ENCODE results near the gene CHST1. TPM values are rescaled to one million over a fixed set of nuclear protein-coding genes. Genes with fewer than 3 reads are reported as not detected.

The CHST1 gene
- total RNA-seq, 1 experiment from 2014 or later = not detected

DNA sequence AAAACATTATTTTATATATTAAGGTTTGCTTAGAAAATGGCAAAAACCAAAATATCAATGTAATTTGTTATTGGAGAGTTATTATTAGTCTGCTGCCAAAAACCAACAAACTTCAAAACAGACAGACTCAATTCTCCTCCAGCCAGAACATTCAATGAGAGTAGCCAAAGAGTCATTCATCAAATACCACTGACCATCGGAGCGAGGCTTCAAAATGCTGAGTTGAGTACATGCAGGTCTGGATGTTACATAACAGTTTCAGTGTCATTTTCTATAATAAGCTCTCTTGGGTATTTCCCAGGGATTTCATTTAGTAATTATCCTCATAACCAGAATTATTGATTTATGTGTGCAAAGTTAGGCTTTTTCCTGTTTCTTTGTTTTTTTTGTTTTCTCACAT lies 42.6 kb downstream of the CHST1 start:
- Histone ChIP-seq H3K4me2 (ENCODE audit: low read length) (no peak overlapping the region), H3K9ac (ENCODE audit: low read length) (no peak overlapping the region), H3K4me1 (ENCODE audit: insufficient read depth, low read length) (no peaks in the 10 kb centered on the region), H3K27ac (ENCODE audit: low read length) (no peak overlapping the region), H3K9me3 (ENCODE audit: low read length) (no peaks in the 10 kb centered on the region), H3F3A (ENCODE audit: low read length, unreplicated experiment) (no peaks in the 10 kb centered on the region), H3K9me2 (replicated peaks; ENCODE audit: low read length) (no peaks in the 10 kb centered on the region), H3K79me2 (ENCODE audit: low read length) (no peaks in the 10 kb centered on the region), H2AFZ (ENCODE audit: low read length) (no peak overlapping the region), H3K4me3 (ENCODE audit: low read length) (no peak overlapping the region), H3K36me3 (ENCODE audit: low read depth, low read length) (no peaks in the 10 kb centered on the region), H4K20me1 (ENCODE audit: low read length) (no peaks in the 10 kb centered on the region), H3K27me3 (ENCODE audit: low read length) (peaks cover 5% of the 10 kb centered on the region; the same call in 1 of the 2 replicates)
- no TSS peak for BruUV-seq (replicated peaks)
- ATAC-seq (no peak), DNase-seq (no peak)
- intact Hi-C loops (cut with micrococcal nuclease) = no loop called here
- TF ChIP-seq EZH2phosphoT487 (IDR thresholded peaks at IDR 0.05; ENCODE audit: borderline replicate concordance, low read length) = no peak
- TF ChIP-seq CTCF (conservative IDR thresholded peaks at IDR 0.05; ENCODE audit: low read depth, low read length) = no peak
- ChIA-PET POLR2A (ENCODE audit: unreplicated experiment) (no interaction called here), CTCF (no interaction called here)

GRCh38 chr11:45622283-45622682 lies 43.1 kb downstream of the CHST1 start:
- H3K27me3 ChIP-seq (ENCODE audit: low read length) = peaks cover 6% of the 10 kb centered on the region; the same call in 1 of the 2 replicates
- H2AFZ ChIP-seq (ENCODE audit: low read length) = no peak overlapping the region
- ATAC-seq (no peak), DNase-seq (no peak)
- H3K9ac ChIP-seq (ENCODE audit: low read length) = no peak overlapping the region
- no peaks in the 10 kb centered on the region for H3K9me3 ChIP-seq (ENCODE audit: low read length)
- no peak overlapping the region for H3K4me3 ChIP-seq (ENCODE audit: low read length)
- no peaks in the 10 kb centered on the region for H3K9me2 ChIP-seq (replicated peaks; ENCODE audit: low read length)
- ChIA-PET POLR2A (ENCODE audit: unreplicated experiment) (no interaction called here), CTCF (no interaction called here)
- BruUV-seq (replicated peaks) = no TSS peak
- H3K4me2 ChIP-seq (ENCODE audit: low read length) = no peak overlapping the region
- no peaks in the 10 kb centered on the region for H4K20me1 ChIP-seq (ENCODE audit: low read length)
- H3K4me1 ChIP-seq (ENCODE audit: insufficient read depth, low read length) = no peaks in the 10 kb centered on the region
- intact Hi-C loops (cut with micrococcal nuclease) = no loop called here
- H3F3A ChIP-seq (ENCODE audit: low read length, unreplicated experiment) = no peaks in the 10 kb centered on the region
- no peaks in the 10 kb centered on the region for H3K79me2 ChIP-seq (ENCODE audit: low read length)
- no peak overlapping the region for H3K27ac ChIP-seq (ENCODE audit: low read length)
- TF ChIP-seq CTCF (conservative IDR thresholded peaks at IDR 0.05; ENCODE audit: low read depth, low read length) = no peak
- TF ChIP-seq EZH2phosphoT487 (IDR thresholded peaks at IDR 0.05; ENCODE audit: borderline replicate concordance, low read length) = no peak
- TF ChIP-seq EZH2 (IDR thresholded peaks at IDR 0.05; ENCODE audit: low read length, unreplicated experiment) = no peak
- H3K36me3 ChIP-seq (ENCODE audit: low read depth, low read length) = no peaks in the 10 kb centered on the region

GRCh38 chr11:45621588-45621987 lies 43.8 kb downstream of the CHST1 start:
- Histone ChIP-seq H3K4me3 (ENCODE audit: low read length) (no peak overlapping the region), H2AFZ (ENCODE audit: low read length) (no peak overlapping the region), H3K4me1 (ENCODE audit: insufficient read depth, low read length) (no peaks in the 10 kb centered on the region), H3K9me2 (replicated peaks; ENCODE audit: low read length) (no peaks in the 10 kb centered on the region), H3K9me3 (ENCODE audit: low read length) (no peaks in the 10 kb centered on the region), H3K36me3 (ENCODE audit: low read depth, low read length) (no peaks in the 10 kb centered on the region), H3K27ac (ENCODE audit: low read length) (no peak overlapping the region), H4K20me1 (ENCODE audit: low read length) (no peaks in the 10 kb centered on the region), H3K4me2 (ENCODE audit: low read length) (no peak overlapping the region), H3F3A (ENCODE audit: low read length, unreplicated experiment) (no peaks in the 10 kb centered on the region), H3K9ac (ENCODE audit: low read length) (no peak overlapping the region), H3K79me2 (ENCODE audit: low read length) (no peaks in the 10 kb centered on the region), H3K27me3 (ENCODE audit: low read length) (peaks cover 9% of the 10 kb centered on the region; the same call in 1 of the 2 replicates)
- ATAC-seq (no peak), DNase-seq (no peak)
- no TSS peak for BruUV-seq (replicated peaks)
- intact Hi-C loops (cut with micrococcal nuclease) = no loop called here
- ChIA-PET CTCF (no interaction called here), POLR2A (ENCODE audit: unreplicated experiment) (no interaction called here)
- no peak for TF ChIP-seq EZH2phosphoT487 (IDR thresholded peaks at IDR 0.05; ENCODE audit: borderline replicate concordance, low read length)
- no peak for TF ChIP-seq EZH2 (IDR thresholded peaks at IDR 0.05; ENCODE audit: low read length, unreplicated experiment)
- no peak for TF ChIP-seq CTCF (conservative IDR thresholded peaks at IDR 0.05; ENCODE audit: low read depth, low read length)

Measured in PC-3 (cell line).